ENCODE data around the gene CHST4. TPM values are rescaled to one million over a fixed set of nuclear protein-coding genes. Genes with fewer than 3 reads are reported as not detected.

The CHST4 gene
- total RNA-seq, result not detected

DNA sequence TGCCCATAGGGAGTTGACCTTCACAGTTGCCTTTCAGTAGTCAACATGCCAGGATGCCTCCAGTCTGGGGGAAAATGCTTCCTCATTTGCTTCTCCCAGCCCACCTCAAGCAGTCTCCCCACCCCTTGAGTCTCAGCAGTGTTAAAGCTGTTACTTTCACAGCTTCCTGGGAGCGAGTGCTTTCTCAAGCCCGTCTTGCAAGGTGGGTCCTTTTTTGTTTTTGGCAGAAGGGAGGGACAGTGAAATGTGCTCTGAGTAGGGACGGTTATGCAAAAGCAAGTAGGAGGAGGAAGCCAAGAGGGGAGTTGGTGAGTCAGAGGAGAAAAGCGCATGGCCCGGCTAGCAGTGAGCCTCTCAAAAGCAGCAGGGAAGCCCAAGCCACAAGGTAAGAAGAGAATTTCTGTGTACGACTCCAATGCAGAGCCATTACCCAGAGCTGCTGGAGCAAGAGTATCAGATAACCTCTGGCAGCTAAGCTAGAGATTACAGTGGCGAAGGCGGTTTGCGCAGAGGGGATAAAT lies at the start of gene CHST4:
Gene CHST4, plus strand, starts transcription at position 316 of the 521 bp plus-strand sequence. CDS start 10,252 bp downstream, outside the sequence.
- Mint-ChIP-seq H3K36me3 (ENCODE audit: low read depth) (no peaks in the 10 kb centered on the region), H3K9me3 (no peaks in the 10 kb centered on the region), H3K4me1 (no peaks in the 10 kb centered on the region), H3K4me3 (no peak within 1 kb of the TSS), H3K27ac (no peak within 1 kb of the TSS), H3K27me3 (peaks cover 24% of the 10 kb centered on the region)
- peak; percentile 43 for ATAC-seq (replicated peaks)

DNA sequence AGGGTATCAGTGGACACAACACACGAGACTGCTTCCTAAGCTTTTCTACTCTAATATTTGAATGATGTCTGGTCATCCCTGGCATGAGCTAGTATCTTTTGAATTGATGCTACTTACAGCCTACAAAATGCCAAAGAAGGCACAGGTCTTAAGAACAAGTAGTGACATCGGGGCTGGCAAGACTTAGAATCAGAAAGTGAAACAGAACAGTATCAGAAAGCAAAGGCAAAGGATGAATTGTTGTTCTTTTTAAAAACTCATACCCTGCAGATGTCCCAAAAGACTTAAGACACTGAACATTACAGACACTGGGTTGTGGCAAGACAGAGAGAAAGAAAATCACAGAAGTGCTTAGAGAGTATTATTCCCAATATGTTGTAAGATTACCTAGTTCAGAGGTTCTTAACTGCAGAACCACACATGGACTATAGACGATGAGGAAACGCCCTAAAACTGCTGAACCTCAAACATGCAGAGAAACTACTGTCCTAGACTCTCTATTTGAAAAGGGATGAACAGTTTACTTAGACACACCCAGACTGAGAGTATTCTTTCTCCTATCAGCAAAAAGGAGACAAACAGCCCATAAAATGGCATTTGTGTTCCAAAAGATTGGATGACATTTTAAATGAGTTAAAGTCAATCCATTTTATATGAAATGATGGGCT lies 49.6 kb upstream of the CHST4 start:
- Mint-ChIP-seq H3K4me1 (peaks cover 15% of the 10 kb centered on the region), H3K36me3 (ENCODE audit: low read depth) (peaks cover 24% of the 10 kb centered on the region), H3K4me3 (no peak overlapping the region), H3K9me3 (no peaks in the 10 kb centered on the region), H3K27ac (peak overlapping the region; percentile 19), H3K27me3 (no peaks in the 10 kb centered on the region)
- no peak for ATAC-seq (replicated peaks)

DNA sequence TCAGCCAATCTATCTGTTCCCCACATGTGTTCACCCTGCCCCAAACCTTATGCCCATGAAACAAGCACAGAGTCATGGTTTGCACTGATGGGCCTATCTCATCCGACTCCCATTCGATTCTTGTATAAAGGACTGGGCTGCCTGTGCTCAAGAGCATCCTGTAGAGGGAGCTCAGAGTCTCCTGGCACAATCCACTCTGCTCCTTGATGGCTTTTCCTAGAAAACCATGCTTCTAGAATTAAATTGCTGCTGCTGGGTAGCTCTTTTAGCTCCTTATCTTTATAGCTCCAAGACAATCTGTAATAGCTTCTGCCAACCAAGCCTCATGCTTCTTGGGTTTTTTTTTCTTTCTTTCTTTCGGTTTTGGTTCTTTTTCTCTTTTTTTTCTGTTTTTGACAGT lies 46.8 kb upstream of the CHST4 start:
- peaks cover 25% of the 10 kb centered on the region for H3K4me1 Mint-ChIP-seq
- H3K27me3 Mint-ChIP-seq, result no peaks in the 10 kb centered on the region
- no peak overlapping the region for H3K4me3 Mint-ChIP-seq
- H3K9me3 Mint-ChIP-seq, result peaks cover 8% of the 10 kb centered on the region
- ATAC-seq (replicated peaks), result no peak
- H3K36me3 Mint-ChIP-seq (ENCODE audit: low read depth), result peaks cover 38% of the 10 kb centered on the region
- peak overlapping the region; percentile 99 for H3K27ac Mint-ChIP-seq

DNA sequence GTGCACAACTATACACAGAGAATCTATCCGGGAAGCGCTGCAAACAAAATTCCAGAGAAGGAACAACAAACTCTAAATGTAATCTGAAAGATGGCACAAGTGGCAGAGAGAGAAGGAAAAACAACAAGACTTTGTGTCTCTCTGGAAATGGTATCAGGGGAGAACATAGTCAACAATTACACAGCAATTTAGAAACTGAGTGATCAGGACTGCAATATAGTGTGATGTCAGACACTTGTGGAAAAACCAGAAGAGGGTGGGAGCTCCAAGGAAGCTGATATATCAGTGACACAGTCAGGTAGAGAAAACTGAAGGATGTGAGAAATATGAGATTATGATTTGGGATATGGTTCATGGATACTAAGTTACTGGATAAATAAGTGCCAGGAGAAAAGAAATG lies 45.3 kb upstream of the CHST4 start:
- Mint-ChIP-seq H3K9me3 (peaks cover 8% of the 10 kb centered on the region), H3K36me3 (ENCODE audit: low read depth) (peaks cover 38% of the 10 kb centered on the region), H3K27ac (peak overlapping the region; percentile 99), H3K4me3 (peak overlapping the region; percentile 2), H3K27me3 (no peaks in the 10 kb centered on the region), H3K4me1 (peaks cover 22% of the 10 kb centered on the region)
- no peak for ATAC-seq (replicated peaks)

DNA sequence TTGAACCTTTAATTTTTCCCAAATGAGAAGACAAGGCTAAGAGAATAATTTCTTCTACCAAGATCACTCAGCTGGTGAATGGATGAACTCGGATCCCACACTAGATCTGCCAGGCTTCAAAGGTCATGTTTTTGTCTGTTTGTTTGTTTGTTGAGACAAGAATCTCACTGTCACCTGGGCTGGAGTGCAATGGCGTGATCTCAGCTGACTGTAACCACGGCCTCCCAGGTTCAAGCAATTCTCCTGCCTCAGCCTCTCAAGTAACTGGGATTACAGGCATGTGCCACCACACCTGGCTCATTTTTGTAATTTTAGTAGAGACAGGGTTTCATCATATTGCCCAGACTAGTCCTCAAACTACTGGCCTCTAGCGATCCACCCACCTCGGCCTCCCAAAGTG lies 43.7 kb upstream of the CHST4 start:
- Mint-ChIP-seq H3K27me3 (peaks cover 5% of the 10 kb centered on the region), H3K36me3 (ENCODE audit: low read depth) (peaks cover 22% of the 10 kb centered on the region), H3K9me3 (peaks cover 8% of the 10 kb centered on the region), H3K4me3 (peak overlapping the region; percentile 92), H3K27ac (peak overlapping the region; percentile 99), H3K4me1 (peaks cover 22% of the 10 kb centered on the region)
- no peak for ATAC-seq (replicated peaks)

DNA sequence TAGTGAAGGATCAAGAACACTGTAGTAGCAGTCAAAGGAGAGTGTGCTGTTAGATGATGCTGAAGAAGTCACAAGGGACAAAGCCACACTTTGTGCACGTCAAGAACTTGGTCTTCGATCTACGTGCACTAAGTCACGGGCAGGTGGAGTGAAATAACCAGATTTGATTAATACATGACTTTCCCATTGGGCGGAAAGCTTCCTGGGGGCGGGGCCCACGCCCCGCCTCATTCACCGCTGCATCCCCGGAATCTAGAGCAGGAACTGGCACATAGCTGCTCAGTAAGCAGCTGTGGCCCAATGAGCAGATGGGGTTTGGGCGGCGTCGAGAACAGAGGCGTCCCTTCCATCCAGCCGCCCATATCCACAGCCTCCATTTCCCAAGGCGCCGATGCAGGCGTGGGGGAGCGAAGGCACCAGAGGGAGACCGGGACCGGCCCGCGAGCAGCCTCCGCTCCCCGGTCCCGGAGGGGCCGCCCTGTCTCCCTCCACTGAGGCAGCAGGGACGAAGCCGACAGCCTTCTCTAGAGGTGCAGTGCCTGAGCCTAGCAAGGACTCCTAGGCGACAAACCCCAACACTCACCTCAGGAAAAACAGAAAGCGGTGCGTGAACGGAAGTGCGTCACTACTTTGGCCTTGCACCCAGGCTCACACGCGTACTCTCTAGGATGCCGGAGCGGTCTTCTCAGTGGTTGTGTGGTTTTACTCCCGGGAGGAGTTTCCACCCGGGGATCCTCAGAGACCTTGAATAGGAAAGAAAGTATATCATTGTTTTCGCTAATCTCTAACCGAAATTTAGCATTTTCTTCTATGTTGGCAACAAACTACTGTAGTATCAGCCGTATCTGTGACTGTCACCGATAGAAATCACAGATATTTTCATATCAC lies 42.0 kb upstream of the CHST4 start:
- peaks cover 18% of the 10 kb centered on the region for H3K36me3 Mint-ChIP-seq (ENCODE audit: low read depth)
- ATAC-seq (replicated peaks), result peak; percentile 93
- H3K4me1 Mint-ChIP-seq, result peaks cover 22% of the 10 kb centered on the region
- H3K4me3 Mint-ChIP-seq, result peak overlapping the region; percentile 92
- peaks cover 8% of the 10 kb centered on the region for H3K9me3 Mint-ChIP-seq
- H3K27me3 Mint-ChIP-seq, result peaks cover 7% of the 10 kb centered on the region
- peak overlapping the region; percentile 99 for H3K27ac Mint-ChIP-seq

DNA sequence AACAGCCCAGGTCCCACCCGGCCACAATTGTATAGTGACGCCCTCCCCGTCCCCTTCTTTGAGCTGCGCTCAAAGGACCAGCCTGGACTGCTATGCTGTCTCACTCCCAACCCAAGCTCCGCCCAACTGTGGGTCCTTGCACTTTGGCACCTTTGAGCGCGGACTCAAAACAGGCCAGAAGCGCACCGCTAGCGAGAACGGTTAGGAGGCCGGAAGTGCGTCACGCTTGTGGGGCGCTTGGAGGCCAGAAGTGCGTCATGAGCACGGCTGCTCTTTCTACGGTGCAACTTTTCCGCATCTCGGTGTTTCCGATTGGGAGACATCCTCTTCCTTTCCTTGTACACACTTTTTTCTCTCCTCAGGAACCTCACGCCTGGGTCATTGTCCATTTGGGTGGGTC lies 37.1 kb upstream of the CHST4 start, which contains the start of gene ZNF19:
Gene ZNF19, minus strand, starts transcription at position 203 of the 400 bp plus-strand sequence. CDS start 7,210 bp downstream, outside the sequence.
- H3K9me3 Mint-ChIP-seq, result no peaks in the 10 kb centered on the region
- H3K27ac Mint-ChIP-seq, result no peak within 1 kb of the TSS
- H3K4me1 Mint-ChIP-seq, result peaks cover under 1% of the 10 kb centered on the region
- H3K27me3 Mint-ChIP-seq, result peaks cover 7% of the 10 kb centered on the region
- H3K36me3 Mint-ChIP-seq (ENCODE audit: low read depth), result peaks cover 8% of the 10 kb centered on the region
- no peak for ATAC-seq (replicated peaks)
- no peak within 1 kb of the TSS for H3K4me3 Mint-ChIP-seq

DNA sequence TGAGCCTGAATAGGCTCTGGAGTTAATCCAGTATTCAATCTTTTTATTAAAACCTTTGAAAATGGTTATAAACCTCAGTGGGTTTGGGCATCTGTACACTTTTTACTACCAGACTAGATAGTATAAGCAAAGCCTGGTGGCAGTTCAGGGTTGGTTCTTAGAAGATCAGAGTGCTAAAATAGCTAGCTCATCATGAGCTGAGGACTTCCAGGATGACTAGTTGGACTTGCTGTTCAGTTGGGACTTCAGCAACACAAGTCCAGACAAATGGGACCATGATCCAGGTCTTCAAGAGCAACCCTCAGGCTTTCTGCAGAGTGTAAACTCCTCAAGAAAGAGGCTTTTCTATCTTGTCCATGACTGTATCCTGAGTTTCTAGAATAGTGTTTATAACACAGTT lies 35.9 kb upstream of the CHST4 start:
- Mint-ChIP-seq H3K27ac (no peak overlapping the region), H3K4me3 (no peak overlapping the region), H3K9me3 (no peaks in the 10 kb centered on the region), H3K27me3 (peaks cover 7% of the 10 kb centered on the region), H3K4me1 (no peaks in the 10 kb centered on the region), H3K36me3 (ENCODE audit: low read depth) (no peaks in the 10 kb centered on the region)
- ATAC-seq (replicated peaks), result no peak

DNA sequence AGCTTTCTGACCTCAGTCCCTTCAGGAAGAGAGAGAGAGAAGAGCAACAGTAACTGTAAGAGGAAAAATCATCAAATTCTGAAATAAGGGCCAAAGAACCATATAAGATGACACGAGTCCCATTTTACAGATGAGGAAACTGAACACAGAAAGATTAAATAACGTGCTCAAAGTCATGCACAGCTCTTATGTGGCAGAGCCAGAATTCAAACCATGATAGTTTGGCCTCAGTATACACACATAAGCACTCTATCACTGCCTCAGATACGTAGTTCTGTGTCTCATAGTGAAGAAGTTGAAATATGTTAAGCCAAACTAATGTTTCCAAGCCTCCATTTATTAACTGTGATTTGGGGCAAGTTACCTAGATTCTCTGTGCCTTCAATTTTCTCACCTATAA lies 35.2 kb upstream of the CHST4 start:
- H3K4me1 Mint-ChIP-seq, result no peaks in the 10 kb centered on the region
- H3K36me3 Mint-ChIP-seq (ENCODE audit: low read depth), result no peaks in the 10 kb centered on the region
- no peak overlapping the region for H3K27ac Mint-ChIP-seq

DNA sequence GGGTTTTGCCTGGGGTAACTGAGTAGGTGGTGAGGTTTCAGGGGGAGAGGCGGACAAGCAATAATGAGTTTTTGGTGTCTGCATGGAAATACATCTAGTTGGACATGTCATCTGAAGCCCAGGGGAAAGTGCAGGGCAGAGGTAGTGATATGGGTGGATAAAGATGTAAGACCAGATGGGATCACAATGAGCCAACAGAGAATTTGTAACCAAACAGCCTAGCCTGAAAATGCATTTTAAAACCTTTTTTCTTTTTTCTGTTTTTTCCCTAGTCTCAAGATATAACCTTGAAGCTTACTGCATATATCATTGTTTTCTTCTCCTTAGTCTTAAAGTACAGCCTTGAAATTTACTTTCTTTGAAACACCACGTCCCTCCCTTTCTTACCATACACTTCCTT lies 33.4 kb upstream of the CHST4 start:
- H3K4me1 Mint-ChIP-seq, result no peaks in the 10 kb centered on the region
- H3K36me3 Mint-ChIP-seq (ENCODE audit: low read depth), result no peaks in the 10 kb centered on the region
- peak; percentile 46 for ATAC-seq (replicated peaks)
- no peak overlapping the region for H3K27ac Mint-ChIP-seq
- H3K27me3 Mint-ChIP-seq, result peaks cover under 1% of the 10 kb centered on the region
- no peak overlapping the region for H3K4me3 Mint-ChIP-seq
- no peaks in the 10 kb centered on the region for H3K9me3 Mint-ChIP-seq

More for the DNA sequence above, 35.2 kb upstream of the CHST4 start:
- Mint-ChIP-seq H3K9me3 (no peaks in the 10 kb centered on the region), H3K4me3 (no peak overlapping the region), H3K27me3 (peaks cover 7% of the 10 kb centered on the region)
- ATAC-seq (replicated peaks), result no peak

DNA sequence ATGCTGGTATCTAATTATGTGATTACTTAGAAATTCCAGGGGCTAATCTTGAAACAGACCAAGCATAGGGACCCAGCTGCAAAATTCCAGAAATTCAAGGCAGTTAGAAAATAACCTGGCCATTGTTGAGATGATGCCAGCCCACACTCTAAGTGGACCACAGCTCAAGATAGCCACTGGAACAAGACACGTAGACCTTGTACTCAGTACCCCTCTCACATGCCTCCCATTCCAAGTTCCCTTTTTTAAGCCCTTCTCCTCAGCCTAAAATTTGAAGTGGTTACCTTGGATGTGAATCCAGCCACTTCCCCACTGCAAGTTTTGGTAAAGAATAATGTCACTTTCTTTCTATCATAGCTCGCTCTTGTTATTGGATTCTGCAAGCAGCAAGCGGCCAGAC lies 33.0 kb upstream of the CHST4 start:
- Mint-ChIP-seq H3K27me3 (no peaks in the 10 kb centered on the region), H3K36me3 (ENCODE audit: low read depth) (no peaks in the 10 kb centered on the region), H3K27ac (no peak overlapping the region), H3K9me3 (no peaks in the 10 kb centered on the region), H3K4me3 (no peak overlapping the region), H3K4me1 (no peaks in the 10 kb centered on the region)
- ATAC-seq (replicated peaks), result no peak

DNA sequence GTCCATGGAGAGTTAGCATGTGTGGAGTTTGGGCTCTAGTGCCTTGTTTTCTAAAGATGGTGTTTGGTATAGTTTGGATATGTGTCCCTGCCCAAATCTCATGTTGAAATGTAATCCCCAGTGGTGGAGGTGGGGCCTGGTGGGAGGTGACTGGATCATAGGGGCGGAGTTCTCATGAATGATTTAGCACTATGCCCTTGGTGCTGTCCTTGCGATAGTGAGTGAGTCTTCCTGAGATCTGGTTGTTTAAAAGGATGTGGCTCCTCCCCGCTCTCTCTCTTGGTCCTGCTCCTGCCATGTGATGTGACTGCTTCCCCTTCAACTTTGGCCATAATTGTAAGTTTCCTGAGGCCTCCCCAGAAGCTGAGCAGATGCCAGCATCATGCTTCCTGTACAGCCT lies 28.2 kb upstream of the CHST4 start:
- no peaks in the 10 kb centered on the region for H3K36me3 Mint-ChIP-seq (ENCODE audit: low read depth)
- H3K4me1 Mint-ChIP-seq, result no peaks in the 10 kb centered on the region
- H3K27me3 Mint-ChIP-seq, result peaks cover 4% of the 10 kb centered on the region
- H3K27ac Mint-ChIP-seq, result no peak overlapping the region
- no peak overlapping the region for H3K4me3 Mint-ChIP-seq
- no peaks in the 10 kb centered on the region for H3K9me3 Mint-ChIP-seq
- no peak for ATAC-seq (replicated peaks)

DNA sequence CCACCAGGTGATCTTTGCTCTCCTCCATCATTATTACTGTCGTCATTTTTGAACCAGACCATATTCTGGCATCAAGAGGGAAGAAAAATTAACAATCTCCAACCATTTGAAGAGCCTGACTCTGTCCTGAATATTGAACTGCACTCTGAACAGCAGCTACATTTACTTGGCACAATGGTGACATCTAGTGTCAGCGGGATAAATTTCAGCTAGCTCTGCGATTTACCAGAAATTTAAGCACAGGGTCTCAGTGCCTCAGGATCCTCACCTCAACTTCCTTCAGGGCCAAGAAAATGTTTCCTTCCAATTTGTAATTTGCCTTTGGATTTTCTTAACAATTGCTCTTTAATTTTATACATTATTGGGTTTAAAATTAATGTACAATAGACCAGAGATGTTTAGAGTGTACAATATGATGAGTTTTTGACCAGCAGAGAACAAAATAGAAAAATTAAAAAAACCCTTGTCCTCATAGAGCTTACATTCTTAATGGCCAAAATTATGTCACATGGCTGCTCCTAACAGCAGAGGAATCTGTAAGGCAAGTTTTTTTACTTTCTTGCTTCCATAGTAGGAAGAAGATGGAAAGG lies 26.4 kb upstream of the CHST4 start:
- Mint-ChIP-seq H3K4me1 (no peaks in the 10 kb centered on the region), H3K27ac (no peak overlapping the region), H3K9me3 (no peaks in the 10 kb centered on the region), H3K27me3 (peaks cover 7% of the 10 kb centered on the region), H3K4me3 (no peak overlapping the region), H3K36me3 (ENCODE audit: low read depth) (no peaks in the 10 kb centered on the region)
- peak; percentile 70 for ATAC-seq (replicated peaks)

DNA sequence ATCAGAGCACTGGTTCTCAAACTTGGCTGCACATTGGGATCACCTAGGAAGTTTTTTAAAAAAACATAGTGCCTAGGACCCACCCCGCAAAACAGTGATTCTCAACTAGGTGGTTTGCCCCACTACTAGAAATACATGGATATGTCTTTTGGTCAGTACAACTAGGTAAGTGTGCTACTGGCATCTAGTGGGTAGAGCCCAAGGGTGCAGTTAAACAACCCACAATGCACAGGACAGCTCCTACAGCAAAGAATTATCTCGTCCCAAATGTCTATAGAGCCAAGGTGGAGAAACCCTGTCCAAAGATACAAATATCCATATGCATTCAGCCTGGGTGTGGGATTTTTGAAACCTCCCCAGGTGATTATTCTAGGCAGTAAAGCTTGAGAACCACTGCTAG lies 25.3 kb upstream of the CHST4 start:
- peaks cover 7% of the 10 kb centered on the region for H3K27me3 Mint-ChIP-seq
- no peaks in the 10 kb centered on the region for H3K9me3 Mint-ChIP-seq
- no peak for ATAC-seq (replicated peaks)
- H3K27ac Mint-ChIP-seq, result no peak overlapping the region
- H3K4me1 Mint-ChIP-seq, result no peaks in the 10 kb centered on the region
- H3K36me3 Mint-ChIP-seq (ENCODE audit: low read depth), result no peaks in the 10 kb centered on the region
- no peak overlapping the region for H3K4me3 Mint-ChIP-seq

Measured in activated T-helper 17 cell treated with anti-CD3 and anti-CD28 coated beads, Interleukin-2, amount 50 U/mL, for 72 hours (primary cell).